Measurements from ENCODE around the gene PFKFB4.

Gene PFKFB4

GRCh38 chr3:48584836-48585235 is 28.2 kb upstream of the PFKFB4 start:
- DNase-seq (ENCODE audit: low read depth in 2 of 2) = no peak

- no peak for DNase-seq (ENCODE audit: low read depth in 2 of 2)
These were observed 25.2 kb upstream of the PFKFB4 start for GRCh38 chr3:48581621-48582481.

- no peak for DNase-seq (ENCODE audit: low read depth in 2 of 2)
These were observed 20.0 kb upstream of the PFKFB4 start for GRCh38 chr3:48576647-48577046.

- no peak for DNase-seq (ENCODE audit: low read depth in 2 of 2)
These were observed 18.8 kb upstream of the PFKFB4 start for GRCh38 chr3:48575366-48575765.

- DNase-seq (ENCODE audit: low read depth in 2 of 2) = no peak
These were observed 17.5 kb upstream of the PFKFB4 start for GRCh38 chr3:48573973-48574585.

- no peak for DNase-seq (ENCODE audit: low read depth in 2 of 2)
These were observed 15.9 kb upstream of the PFKFB4 start for GRCh38 chr3:48572517-48572916.

GRCh38 chr3:48571938-48572337 is 15.3 kb upstream of the PFKFB4 start:
- DNase-seq (ENCODE audit: low read depth in 2 of 2) = no peak

- DNase-seq (ENCODE audit: low read depth in 2 of 2) = no peak
These were observed 13.3 kb upstream of the PFKFB4 start for GRCh38 chr3:48569808-48570450.

- no peak for DNase-seq (ENCODE audit: low read depth in 2 of 2)
These were observed 12.8 kb upstream of the PFKFB4 start for GRCh38 chr3:48569400-48569799.

GRCh38 chr3:48568476-48568875 is 11.9 kb upstream of the PFKFB4 start:
- DNase-seq (ENCODE audit: low read depth in 2 of 2) = no peak

GRCh38 chr3:48567500-48567899 is 10.9 kb upstream of the PFKFB4 start:
- no peak for DNase-seq (ENCODE audit: low read depth in 2 of 2)

GRCh38 chr3:48567090-48567489 is 10.5 kb upstream of the PFKFB4 start:
- DNase-seq (ENCODE audit: low read depth in 2 of 2) = no peak

- no peak for DNase-seq (ENCODE audit: low read depth in 2 of 2)
These were observed 9.8 kb upstream of the PFKFB4 start for GRCh38 chr3:48566401-48566760.

GRCh38 chr3:48565591-48566400 is 9.2 kb upstream of the PFKFB4 start:
- DNase-seq (ENCODE audit: low read depth in 2 of 2) = no peak

- DNase-seq (ENCODE audit: low read depth in 2 of 2) = no peak
These were observed 8.6 kb upstream of the PFKFB4 start for GRCh38 chr3:48565186-48565585.

GRCh38 chr3:48564667-48565066 is 8.1 kb upstream of the PFKFB4 start:
- no peak for DNase-seq (ENCODE audit: low read depth in 2 of 2)

- no peak for DNase-seq (ENCODE audit: low read depth in 2 of 2)
These were observed 7.4 kb upstream of the PFKFB4 start for GRCh38 chr3:48564022-48564421.

- no peak for DNase-seq (ENCODE audit: low read depth in 2 of 2)
These were observed 6.8 kb upstream of the PFKFB4 start, which contains the start of gene UCN2 for GRCh38 chr3:48563382-48563918. Gene UCN2, minus strand, starts transcription at chr3:48563781. Its CDS starts 657 bp downstream, at chr3:48563124.

- no peak for DNase-seq (ENCODE audit: low read depth in 2 of 2)
These were observed 5.9 kb upstream of the PFKFB4 start for GRCh38 chr3:48562367-48563095.

GRCh38 chr3:48561045-48561736 is 4.6 kb upstream of the PFKFB4 start:
- no peak for DNase-seq (ENCODE audit: low read depth in 2 of 2)
